RPMI7951 (cell line): ENCODE data around the gene PHF1. TPM values are rescaled to one million over a fixed set of nuclear protein-coding genes. Genes with fewer than 3 reads are reported as not detected.
"Not testable (repeated sequence)": the region's sequence is repeated elsewhere in the genome, so short reads cannot be mapped to it uniquely, and the experiment has no call there.

Experiments used
- DNase-seq: peaks from one replicate; pipeline ENCODE4 v3.0.0-alpha.2; 2012; ENCODE audit warnings: low read depth
- total RNA-seq: library from RNA; depleted of rRNA; stranded (reverse); fragments of >200 nt; shearing (Covaris generic); gene quantifications from 2 replicates; pipeline ENCODE4 v1.2.3, GENCODE V29; 2014; rRNA removed

PHF1 gene
- total RNA-seq = 23.2 and 23.5 TPM in 2 replicates

- DNase-seq = peak; percentile 86
Observed at GRCh38 chr6:33410711-33411631, at the start of gene PHF1. Gene PHF1, plus strand, starts transcription at chr6:33411014. Its CDS starts 1,250 bp downstream, at chr6:33412264.

- DNase-seq = not testable (repeated sequence)
Observed at GRCh38 chr6:33363486-33363885, 47.3 kb upstream of the PHF1 start.

GRCh38 chr6:33364475-33365205, 46.2 kb upstream of the PHF1 start:
- DNase-seq = peak; percentile 60

GRCh38 chr6:33365206-33365971, 45.4 kb upstream of the PHF1 start:
- not testable (repeated sequence) for DNase-seq

- DNase-seq = no peak
Observed at GRCh38 chr6:33367009-33367714, 43.7 kb upstream of the PHF1 start.

GRCh38 chr6:33367715-33368025, 43.1 kb upstream of the PHF1 start:
- DNase-seq = not testable (repeated sequence)

- not testable (repeated sequence) for DNase-seq
Observed at GRCh38 chr6:33371901-33372300, 38.9 kb upstream of the PHF1 start.

- no peak for DNase-seq
Observed at GRCh38 chr6:33372526-33373123, 38.2 kb upstream of the PHF1 start.

- no peak for DNase-seq
Observed at GRCh38 chr6:33373960-33374910, 36.6 kb upstream of the PHF1 start.

GRCh38 chr6:33375143-33375671, 35.6 kb upstream of the PHF1 start:
- DNase-seq = peak; percentile 73

- no peak for DNase-seq
Observed at GRCh38 chr6:33377171-33377570, 33.6 kb upstream of the PHF1 start.

- not testable (repeated sequence) for DNase-seq
Observed at GRCh38 chr6:33379184-33379583, 31.6 kb upstream of the PHF1 start.

- DNase-seq = no peak
Observed at GRCh38 chr6:33380272-33380981, 30.4 kb upstream of the PHF1 start.

GRCh38 chr6:33383427-33384185, 27.2 kb upstream of the PHF1 start:
- DNase-seq = no peak

GRCh38 chr6:33384581-33385020, 26.2 kb upstream of the PHF1 start:
- peak; percentile 71 for DNase-seq

- no peak for DNase-seq
Observed at GRCh38 chr6:33390173-33390572, 20.6 kb upstream of the PHF1 start.

- DNase-seq = no peak
Observed at GRCh38 chr6:33390767-33391277, 20.0 kb upstream of the PHF1 start.
